Measurements from ENCODE around the gene UTS2B.

DNA sequence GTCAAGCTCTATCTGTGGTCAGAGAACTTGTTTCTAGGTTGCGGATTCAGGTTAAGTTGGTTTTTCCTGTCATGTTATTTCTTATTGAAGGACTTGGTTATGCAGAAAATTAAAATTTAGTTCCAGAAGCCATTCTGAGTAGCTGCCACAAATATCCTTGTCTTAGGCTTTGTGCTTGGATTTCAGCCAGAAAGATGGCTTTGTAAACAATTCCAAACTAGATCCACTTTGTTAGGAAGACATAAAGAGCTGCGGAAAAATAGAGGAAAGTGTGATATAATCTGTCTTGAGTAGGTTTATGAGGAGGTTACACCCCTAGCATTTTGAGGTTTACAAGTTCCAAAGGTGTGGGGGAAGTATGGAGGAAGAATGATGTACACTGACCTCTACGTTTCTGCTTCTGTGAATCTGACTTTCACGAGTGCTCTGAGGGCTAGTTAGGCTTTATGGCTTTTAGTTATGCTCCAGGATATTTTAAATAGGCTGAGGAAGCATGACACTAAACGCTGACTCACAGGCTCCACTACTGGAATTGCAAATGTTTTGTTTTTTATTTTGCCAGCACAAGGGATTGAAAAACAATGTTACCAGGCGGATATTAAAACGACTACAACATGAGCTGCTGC lies 46.3 kb upstream of the UTS2B start:
- TF ChIP-seq RFX5 (IDR thresholded peaks at IDR 0.05; ENCODE audit: low read length) (no peak), SMC3 (IDR thresholded peaks at IDR 0.05; ENCODE audit: low read depth, low read length) (no peak), TAF1 (IDR thresholded peaks at IDR 0.05; ENCODE audit: borderline replicate concordance, low read depth, low read length) (no peak), NRF1 (IDR thresholded peaks at IDR 0.05; ENCODE audit: low read depth, low read length) (no peak), RXRA (IDR thresholded peaks at IDR 0.05; ENCODE audit: borderline replicate concordance, low read depth) (no peak), POLR2AphosphoS5 (IDR thresholded peaks at IDR 0.05; ENCODE audit: low read depth, low read length) (no peak), EZH2phosphoT487 (IDR thresholded peaks at IDR 0.05; ENCODE audit: borderline replicate concordance, low read depth) (no peak), RAD21 (IDR thresholded peaks at IDR 0.05; ENCODE audit: low read length) (no peak)
- TF ChIP-seq, protein P1, sequence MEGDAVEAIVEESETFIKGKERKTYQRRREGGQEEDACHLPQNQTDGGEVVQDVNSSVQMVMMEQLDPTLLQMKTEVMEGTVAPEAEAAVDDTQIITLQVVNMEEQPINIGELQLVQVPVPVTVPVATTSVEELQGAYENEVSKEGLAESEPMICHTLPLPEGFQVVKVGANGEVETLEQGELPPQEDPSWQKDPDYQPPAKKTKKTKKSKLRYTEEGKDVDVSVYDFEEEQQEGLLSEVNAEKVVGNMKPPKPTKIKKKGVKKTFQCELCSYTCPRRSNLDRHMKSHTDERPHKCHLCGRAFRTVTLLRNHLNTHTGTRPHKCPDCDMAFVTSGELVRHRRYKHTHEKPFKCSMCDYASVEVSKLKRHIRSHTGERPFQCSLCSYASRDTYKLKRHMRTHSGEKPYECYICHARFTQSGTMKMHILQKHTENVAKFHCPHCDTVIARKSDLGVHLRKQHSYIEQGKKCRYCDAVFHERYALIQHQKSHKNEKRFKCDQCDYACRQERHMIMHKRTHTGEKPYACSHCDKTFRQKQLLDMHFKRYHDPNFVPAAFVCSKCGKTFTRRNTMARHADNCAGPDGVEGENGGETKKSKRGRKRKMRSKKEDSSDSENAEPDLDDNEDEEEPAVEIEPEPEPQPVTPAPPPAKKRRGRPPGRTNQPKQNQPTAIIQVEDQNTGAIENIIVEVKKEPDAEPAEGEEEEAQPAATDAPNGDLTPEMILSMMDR (IDR thresholded peaks at IDR 0.05), result no peak
- TF ChIP-seq, protein P2, sequence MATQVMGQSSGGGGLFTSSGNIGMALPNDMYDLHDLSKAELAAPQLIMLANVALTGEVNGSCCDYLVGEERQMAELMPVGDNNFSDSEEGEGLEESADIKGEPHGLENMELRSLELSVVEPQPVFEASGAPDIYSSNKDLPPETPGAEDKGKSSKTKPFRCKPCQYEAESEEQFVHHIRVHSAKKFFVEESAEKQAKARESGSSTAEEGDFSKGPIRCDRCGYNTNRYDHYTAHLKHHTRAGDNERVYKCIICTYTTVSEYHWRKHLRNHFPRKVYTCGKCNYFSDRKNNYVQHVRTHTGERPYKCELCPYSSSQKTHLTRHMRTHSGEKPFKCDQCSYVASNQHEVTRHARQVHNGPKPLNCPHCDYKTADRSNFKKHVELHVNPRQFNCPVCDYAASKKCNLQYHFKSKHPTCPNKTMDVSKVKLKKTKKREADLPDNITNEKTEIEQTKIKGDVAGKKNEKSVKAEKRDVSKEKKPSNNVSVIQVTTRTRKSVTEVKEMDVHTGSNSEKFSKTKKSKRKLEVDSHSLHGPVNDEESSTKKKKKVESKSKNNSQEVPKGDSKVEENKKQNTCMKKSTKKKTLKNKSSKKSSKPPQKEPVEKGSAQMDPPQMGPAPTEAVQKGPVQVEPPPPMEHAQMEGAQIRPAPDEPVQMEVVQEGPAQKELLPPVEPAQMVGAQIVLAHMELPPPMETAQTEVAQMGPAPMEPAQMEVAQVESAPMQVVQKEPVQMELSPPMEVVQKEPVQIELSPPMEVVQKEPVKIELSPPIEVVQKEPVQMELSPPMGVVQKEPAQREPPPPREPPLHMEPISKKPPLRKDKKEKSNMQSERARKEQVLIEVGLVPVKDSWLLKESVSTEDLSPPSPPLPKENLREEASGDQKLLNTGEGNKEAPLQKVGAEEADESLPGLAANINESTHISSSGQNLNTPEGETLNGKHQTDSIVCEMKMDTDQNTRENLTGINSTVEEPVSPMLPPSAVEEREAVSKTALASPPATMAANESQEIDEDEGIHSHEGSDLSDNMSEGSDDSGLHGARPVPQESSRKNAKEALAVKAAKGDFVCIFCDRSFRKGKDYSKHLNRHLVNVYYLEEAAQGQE (IDR thresholded peaks at IDR 0.05; ENCODE audit: low read depth, low read length), result no peak
